B cell (primary cell): ENCODE data around the gene MEX3A. TPM values are rescaled to one million over a fixed set of nuclear protein-coding genes. Genes with fewer than 3 reads are reported as not detected.
"Not testable (repeated sequence)": the region's sequence is repeated elsewhere in the genome, so short reads cannot be mapped to it uniquely, and the experiment has no call there.

Source experiments
- ATAC-seq: fragments of 200-7000 bp; cut with Tn5 transposase; one replicate; pipeline ENCODE4 v1.10.0; 2021; ENCODE audit warnings: low read depth, mild to moderate bottlenecking, moderate number of reproducible peaks, moderate library complexity
- CTCF ChIA-PET: fragments of 350-600 bp; sonication (Branson Sonifier 250); formaldehyde crosslinking; loops from one replicate; lab custom pipeline; 2021; ENCODE audit warnings: antibody characterized with exemption, inconsistent platforms; lab: Charles Lee
- POLR2A ChIA-PET: fragments of 350-600 bp; sonication (Branson Sonifier 250); formaldehyde crosslinking; loops from one replicate; lab custom pipeline; 2021; ENCODE audit warnings: antibody characterized with exemption; lab: Charles Lee
- DNase-seq: peaks from one replicate; pipeline ENCODE4 v3.0.0; 2013
- H2AFZ ChIP-seq: 2 replicates; pipeline ENCODE4 v1.6.1; 2012; ENCODE audit warnings: mild to moderate bottlenecking, low read depth, low read length; ENCODE audit not compliant: insufficient read depth, poor library complexity, severe bottlenecking
- H3K27ac ChIP-seq, 2 donors: 1 replicate in 1 of 2; 2 replicates in 1 of 2; pipeline ENCODE4 v1.5.1; 2012 to 2013; ENCODE audit warnings: low read length in 2 of 2, mild to moderate bottlenecking in 2 of 2, moderate library complexity in 1 of 2
- H3K27me3 ChIP-seq, 4 experiments: fragments of 200-600 bp in 1 of 4; sonication (generic) in 1 of 4; replicated peaks in 1 of 4; 1 replicate in 2 of 4; 2 replicates in 2 of 4; pipeline versions ENCODE4 v1.6.1 to v1.7.0; 2013 to 2016; ENCODE audit warnings: low read length in 3 of 4, mild to moderate bottlenecking in 2 of 4, mixed read lengths in 1 of 4, moderate library complexity in 1 of 4; ENCODE audit not compliant: insufficient read depth in 4 of 4, control insufficient read depth in 3 of 4; ENCODE audit errors: control extremely low read depth in 1 of 4
- H3K36me3 ChIP-seq, 2 experiments: replicated peaks in 1 of 2; 1 replicate in 1 of 2; 2 replicates in 1 of 2; pipeline versions ENCODE4 v1.6.1 to v1.7.1; 2013; ENCODE audit warnings: low read length in 1 of 2; ENCODE audit not compliant: insufficient read depth in 2 of 2, control insufficient read depth in 1 of 2; ENCODE audit errors: control extremely low read depth in 1 of 2, extremely low read depth in 1 of 2
- H3K4me1 ChIP-seq, 2 donors: fragments of 200-600 bp in 1 of 2; sonication (generic) in 1 of 2; 1 replicate in 1 of 2; 2 replicates in 1 of 2; pipeline versions ENCODE4 v1.5.1 to v1.6.1; 2013 to 2017; ENCODE audit warnings: low read length in 2 of 2; ENCODE audit not compliant: control insufficient read depth in 2 of 2, insufficient read depth in 2 of 2
- H3K4me2 ChIP-seq: replicated peaks from 2 replicates; pipeline ENCODE3; 2012; ENCODE audit warnings: mild to moderate bottlenecking, low read depth, low read length; ENCODE audit not compliant: poor library complexity, severe bottlenecking
- H3K4me3 ChIP-seq, 5 experiments: fragments of 200-600 bp in 1 of 5; sonication (generic) in 1 of 5; 1 replicate in 3 of 5; 2 replicates in 2 of 5; pipeline versions ENCODE4 v1.5.1 to v1.7.0; 2011 to 2016; ENCODE audit warnings: low read length in 4 of 5, mild to moderate bottlenecking in 4 of 5, low read depth in 2 of 5, control low read depth in 1 of 5, moderate library complexity in 1 of 5; ENCODE audit not compliant: insufficient read depth in 1 of 5; ENCODE audit errors: control extremely low read depth in 1 of 5, extremely low read depth in 1 of 5
- H3K79me2 ChIP-seq: fragments of 200-600 bp; sonication (generic); one replicate; pipeline ENCODE4 v1.6.0; 2016; ENCODE audit warnings: low read length; ENCODE audit not compliant: control insufficient read depth, insufficient read depth
- H3K9ac ChIP-seq: fragments of 200-600 bp; sonication (generic); 2 replicates; pipeline ENCODE4 v1.6.1; 2017; ENCODE audit warnings: mild to moderate bottlenecking, low read length, moderate library complexity
- H3K9me3 ChIP-seq, 3 donors: one replicate each; pipeline versions ENCODE4 v1.6.1 to v1.7.1; 2013; ENCODE audit warnings: low read length in 2 of 3; ENCODE audit not compliant: control insufficient read depth in 2 of 3, insufficient read depth in 1 of 3; ENCODE audit errors: control extremely low read depth in 1 of 3
- H4K20me1 ChIP-seq: 2 replicates; pipeline ENCODE4 v1.6.0; 2012; ENCODE audit warnings: mild to moderate bottlenecking, low read length; ENCODE audit not compliant: insufficient read depth, control insufficient read depth, poor library complexity, severe bottlenecking
- H3K27ac Mint-ChIP-seq: one replicate; pipeline ENCODE4 v1.8.0; 2021; ENCODE audit warnings: mixed read lengths
- H3K27me3 Mint-ChIP-seq: one replicate; pipeline ENCODE4 v1.8.0; 2021; ENCODE audit warnings: mixed read lengths
- H3K4me1 Mint-ChIP-seq: one replicate; pipeline ENCODE4 v1.8.0; 2021; ENCODE audit warnings: mixed read lengths
- H3K4me3 Mint-ChIP-seq: one replicate; pipeline ENCODE4 v1.8.0; 2021; ENCODE audit warnings: mixed read lengths
- H3K9me3 Mint-ChIP-seq: one replicate; pipeline ENCODE4 v1.8.0; 2022; ENCODE audit warnings: mixed read lengths; ENCODE audit not compliant: insufficient read depth
- EZH2 ChIP-seq: IDR thresholded peaks from 2 replicates; pipeline ENCODE4 v1.6.1; 2012; ENCODE audit warnings: borderline replicate concordance, low read depth, mild to moderate bottlenecking, moderate library complexity, low read length; ENCODE audit not compliant: insufficient read depth, poor library complexity, severe bottlenecking
- WGBS: methylation state at CpG from one replicate; pipeline ENCODE4 v1.1.5; 2013; ENCODE audit warnings: missing lambda C conversion rate; ENCODE audit not compliant: insufficient coverage; 5-methylcytosine and 5-hydroxymethylcytosine counted together
- intact Hi-C: fragments of 100-400 bp; cut with micrococcal nuclease; formaldehyde crosslinking; loops from one replicate; pipeline ENCODE4 v1.10.0; 2022
- polyA plus RNA-seq: library from polyadenylated mRNA; depleted of rRNA; stranded (reverse); fragments of >200 nt; gene quantifications from 2 replicates; pipeline ENCODE4 v1.2.3, GENCODE V29; 2012
- total RNA-seq, 2 donors: library from RNA; stranded (reverse); fragments of 120-200 nt in 1 of 2; gene quantifications; 1 replicate in 1 of 2; 2 replicates in 1 of 2; pipeline versions ENCODE4 v1.2.3 to v1.2.4, GENCODE V29; 2013 to 2022
- TF ChIP-seq, protein P1 (sequence below): fragments of 200-600 bp; IDR thresholded peaks from one replicate; pipeline ENCODE4 v1.8.0; 2022; ENCODE audit warnings: antibody characterized with exemption, mild to moderate bottlenecking

MEX3A gene
- total and polyA plus RNA-seq, 2 donors (not counting 1 experiment from before 2014, with no cell fraction given): 0.27 to 1.1 TPM

GRCh38 chr1:156072251-156072650 is 10.0 kb downstream of the MEX3A start:
- ATAC-seq: no peak
- WGBS: 86% methylated on average over 2 of the region's 6 CpGs
- Histone ChIP-seq H3K4me3 (no peak overlapping the region), H3K9me3 (peaks cover 0 to 4% (median 0%) of the 10 kb centered on the region in 3 donors), H3K27ac (no peak overlapping the region), H2AFZ (no peak overlapping the region), H3K9ac (no peak overlapping the region), H3K4me2 (no peak overlapping the region), H3K4me1 (peaks cover 11 to 23% of the 10 kb centered on the region in 2 donors), H4K20me1 (no peaks in the 10 kb centered on the region), H3K36me3 (no peaks in the 10 kb centered on the region), H3K27me3 (peaks cover 0 to 4% (median 1%) of the 10 kb centered on the region in 4 experiments), H3K79me2 (no peaks in the 10 kb centered on the region)
- H3K27me3 Mint-ChIP-seq: no peaks in the 10 kb centered on the region
- intact Hi-C loops: no loop called here
- CTCF ChIA-PET: no interaction called here
- no peaks in the 10 kb centered on the region for H3K9me3 Mint-ChIP-seq
- no peak overlapping the region for H3K4me3 Mint-ChIP-seq
- POLR2A ChIA-PET: no interaction called here
- DNase-seq: no peak
- peaks cover 20% of the 10 kb centered on the region for H3K4me1 Mint-ChIP-seq
- no peak for TF ChIP-seq EZH2
- TF ChIP-seq, protein P1, sequence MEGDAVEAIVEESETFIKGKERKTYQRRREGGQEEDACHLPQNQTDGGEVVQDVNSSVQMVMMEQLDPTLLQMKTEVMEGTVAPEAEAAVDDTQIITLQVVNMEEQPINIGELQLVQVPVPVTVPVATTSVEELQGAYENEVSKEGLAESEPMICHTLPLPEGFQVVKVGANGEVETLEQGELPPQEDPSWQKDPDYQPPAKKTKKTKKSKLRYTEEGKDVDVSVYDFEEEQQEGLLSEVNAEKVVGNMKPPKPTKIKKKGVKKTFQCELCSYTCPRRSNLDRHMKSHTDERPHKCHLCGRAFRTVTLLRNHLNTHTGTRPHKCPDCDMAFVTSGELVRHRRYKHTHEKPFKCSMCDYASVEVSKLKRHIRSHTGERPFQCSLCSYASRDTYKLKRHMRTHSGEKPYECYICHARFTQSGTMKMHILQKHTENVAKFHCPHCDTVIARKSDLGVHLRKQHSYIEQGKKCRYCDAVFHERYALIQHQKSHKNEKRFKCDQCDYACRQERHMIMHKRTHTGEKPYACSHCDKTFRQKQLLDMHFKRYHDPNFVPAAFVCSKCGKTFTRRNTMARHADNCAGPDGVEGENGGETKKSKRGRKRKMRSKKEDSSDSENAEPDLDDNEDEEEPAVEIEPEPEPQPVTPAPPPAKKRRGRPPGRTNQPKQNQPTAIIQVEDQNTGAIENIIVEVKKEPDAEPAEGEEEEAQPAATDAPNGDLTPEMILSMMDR: no peak
- no peak overlapping the region for H3K27ac Mint-ChIP-seq

- POLR2A ChIA-PET, ATAC-seq, H3K4me3 Mint-ChIP-seq, H3K9ac ChIP-seq, H3K36me3 ChIP-seq, H3K9me3 Mint-ChIP-seq, intact Hi-C loops, H3K9me3 ChIP-seq, H3K4me2 ChIP-seq, H3K27ac ChIP-seq, H3K27ac Mint-ChIP-seq, H3K79me2 ChIP-seq, CTCF ChIA-PET, DNase-seq, H3K27me3 ChIP-seq, H3K27me3 Mint-ChIP-seq, H2AFZ ChIP-seq, H3K4me3 ChIP-seq, H4K20me1 ChIP-seq: not testable (repeated sequence)
- 100% methylated on average over 3 of the region's 7 CpGs for WGBS
- H3K4me1 ChIP-seq: peaks cover 10 to 16% of the 10 kb centered on the region in 2 donors
- H3K4me1 Mint-ChIP-seq: peaks cover 14% of the 10 kb centered on the region
Observed at GRCh38 chr1:156071332-156071816, 10.9 kb downstream of the MEX3A start.
